GM10847 (cell line): ENCODE results near the gene GLT8D1.
A peak's percentile ranks its signal among the peaks of the same experiment; 100 is the strongest.

Experiments used
- POLR2A ChIP-seq: IDR thresholded peaks from 2 replicates; pipeline ENCODE4 v1.6.1; 2011; ENCODE audit not compliant: insufficient read length; ENCODE audit errors: extremely low read depth

GLT8D1 gene

DNA sequence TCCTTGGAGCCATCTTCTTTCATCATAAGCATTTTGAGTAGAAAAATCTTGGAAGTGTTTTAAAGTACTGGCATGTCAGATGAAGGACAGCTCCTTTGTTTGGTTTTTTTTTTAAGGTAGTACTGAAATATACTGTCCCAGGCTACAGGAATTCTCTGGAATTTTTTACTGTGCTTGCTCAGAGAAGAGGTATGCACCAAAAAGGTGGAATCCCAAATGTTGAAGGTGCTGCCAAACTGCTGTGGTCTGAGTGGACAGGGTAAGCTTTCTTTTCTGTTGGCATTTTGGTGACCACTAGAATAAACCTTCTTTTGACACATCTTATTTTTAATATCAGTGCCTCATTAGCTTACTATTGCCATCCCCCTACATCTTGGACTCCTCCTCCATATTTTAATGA lies 12.5 kb downstream of the GLT8D1 start:
- no peak for TF ChIP-seq POLR2A

DNA sequence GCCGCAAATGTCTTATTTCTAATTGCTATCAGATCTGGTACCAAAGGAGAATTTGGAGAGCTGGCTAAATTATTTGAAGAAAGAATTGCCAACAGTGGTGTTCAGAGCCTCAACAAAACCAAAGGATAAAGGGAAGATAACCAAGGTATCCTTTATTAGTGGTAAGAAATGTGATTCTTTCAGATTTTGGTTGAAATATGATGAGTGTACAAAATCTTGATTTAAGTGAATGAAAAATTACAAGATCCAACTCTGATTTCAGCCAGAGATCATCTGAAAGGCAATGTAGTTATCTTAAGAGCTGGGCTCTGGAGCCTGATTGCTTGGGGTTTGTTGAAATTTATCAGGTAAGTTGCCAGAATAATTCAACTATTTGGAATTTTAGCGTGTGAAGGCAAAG lies 15.0 kb downstream of the GLT8D1 start:
- no peak for TF ChIP-seq POLR2A

DNA sequence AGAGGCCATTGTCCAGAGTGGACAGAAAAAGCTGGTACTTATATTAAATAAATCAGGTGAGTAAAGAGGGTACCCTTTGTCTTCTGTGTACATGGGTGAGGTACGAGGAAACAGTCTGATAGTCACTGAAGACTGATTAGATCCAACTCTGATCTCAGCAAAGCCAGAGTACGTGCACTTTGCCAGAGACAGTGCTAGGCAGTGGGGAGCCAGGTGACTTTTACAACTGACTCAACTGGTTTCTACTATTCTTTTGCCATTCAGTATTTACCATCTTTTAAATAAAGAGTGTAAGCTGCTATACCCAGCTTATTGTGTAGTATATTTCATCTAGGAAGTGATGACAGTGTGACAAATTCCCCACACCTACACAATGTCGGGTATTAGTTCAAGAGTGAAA lies 16.4 kb downstream of the GLT8D1 start:
- TF ChIP-seq POLR2A: no peak

DNA sequence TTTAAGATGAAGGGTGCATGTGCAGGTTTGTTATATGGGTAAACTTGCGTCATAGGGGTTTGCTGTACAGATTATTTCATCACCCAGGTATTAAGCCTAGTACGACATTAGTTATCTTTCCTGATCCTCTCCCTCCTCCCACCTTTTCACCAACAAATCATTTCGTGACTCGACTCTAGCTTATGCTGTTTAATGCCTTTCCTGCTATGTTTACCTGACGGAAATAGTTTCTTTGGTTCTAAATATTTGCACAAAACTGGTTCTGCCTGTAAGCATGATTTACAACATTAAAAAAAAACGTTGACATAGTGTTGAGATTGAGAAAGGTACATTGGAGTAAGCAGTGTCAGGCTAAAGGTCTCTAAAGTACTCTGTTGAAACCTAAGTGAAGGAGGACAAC lies 17.3 kb downstream of the GLT8D1 start:
- no peak for TF ChIP-seq POLR2A

DNA sequence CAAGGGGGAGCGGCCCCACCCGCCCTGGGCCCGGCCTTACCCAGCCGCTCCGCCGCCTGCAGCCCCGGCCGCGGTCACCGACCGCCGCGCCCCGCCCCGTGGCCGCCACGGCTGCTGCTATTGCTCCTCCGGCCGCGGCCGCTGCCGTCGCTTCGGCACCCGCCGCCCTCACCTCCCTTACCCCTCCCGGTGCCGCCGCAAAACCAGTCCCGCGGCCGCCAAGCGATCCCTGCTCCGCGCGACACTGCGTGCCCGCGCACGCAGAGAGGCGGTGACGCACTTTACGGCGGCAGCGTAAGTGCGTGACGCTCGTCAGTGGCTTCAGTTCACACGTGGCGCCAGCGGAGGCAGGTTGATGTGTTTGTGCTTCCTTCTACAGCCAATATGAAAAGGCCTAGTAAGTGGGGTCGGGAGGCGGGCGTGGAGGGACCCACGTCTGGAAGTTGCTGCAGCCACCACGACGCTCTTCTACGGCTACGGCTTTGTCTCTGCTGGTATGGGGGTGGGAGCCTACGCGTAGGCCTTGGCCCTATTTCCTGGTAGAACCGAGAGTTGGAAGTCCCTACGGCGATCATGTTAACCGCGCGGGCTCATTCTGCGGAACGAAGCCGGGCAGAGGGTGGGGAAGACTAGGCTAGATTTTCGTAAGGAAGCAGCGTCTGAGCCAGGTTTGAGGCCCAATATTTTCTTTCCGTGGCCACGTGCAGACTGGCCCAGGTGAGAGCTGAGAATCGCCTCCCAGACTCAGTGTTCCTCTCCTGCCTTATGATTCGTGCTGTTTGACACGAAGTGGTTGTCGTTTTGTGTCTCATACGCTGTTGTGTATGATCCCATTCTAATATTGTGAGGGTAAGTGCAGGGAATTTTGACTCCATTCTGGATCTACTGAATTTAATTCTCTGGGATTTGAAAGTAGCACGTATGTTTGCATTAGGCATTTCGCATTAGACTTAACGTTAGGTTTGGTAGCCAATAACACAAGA lies 19.6 kb downstream of the GLT8D1 start, which contains the start of the genes GNL3 and PBRM1:
TSS of gene GNL3 (plus strand) at position 324 of the 983 bp plus-strand sequence. CDS start at position 385, 61 bp downstream.
TSS of gene PBRM1 (minus strand) at position 205 of the 983 bp plus-strand sequence.
- TF ChIP-seq POLR2A: peak; percentile 88

DNA sequence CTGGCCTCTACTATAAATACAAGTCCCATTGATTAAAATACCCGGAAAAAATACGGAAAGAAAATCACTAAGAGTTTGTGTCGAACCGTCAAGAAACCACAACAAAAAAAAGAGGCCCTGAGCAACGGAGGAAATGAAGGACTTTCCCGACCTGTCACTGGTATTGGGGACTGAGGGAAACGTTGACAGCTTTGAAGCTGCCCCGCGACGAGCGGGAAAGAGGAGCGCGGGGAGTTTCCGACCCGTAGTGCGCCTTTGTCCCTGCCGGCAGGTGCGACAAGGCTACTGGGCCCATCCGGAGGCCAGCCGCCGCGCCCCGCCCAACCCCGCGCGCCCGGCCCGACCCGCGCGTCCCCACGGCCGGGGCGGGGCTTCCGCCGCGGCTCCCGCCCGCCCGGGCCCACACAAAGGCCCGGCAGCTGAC lies 20.3 kb downstream of the GLT8D1 start:
- TF ChIP-seq POLR2A: no peak

DNA sequence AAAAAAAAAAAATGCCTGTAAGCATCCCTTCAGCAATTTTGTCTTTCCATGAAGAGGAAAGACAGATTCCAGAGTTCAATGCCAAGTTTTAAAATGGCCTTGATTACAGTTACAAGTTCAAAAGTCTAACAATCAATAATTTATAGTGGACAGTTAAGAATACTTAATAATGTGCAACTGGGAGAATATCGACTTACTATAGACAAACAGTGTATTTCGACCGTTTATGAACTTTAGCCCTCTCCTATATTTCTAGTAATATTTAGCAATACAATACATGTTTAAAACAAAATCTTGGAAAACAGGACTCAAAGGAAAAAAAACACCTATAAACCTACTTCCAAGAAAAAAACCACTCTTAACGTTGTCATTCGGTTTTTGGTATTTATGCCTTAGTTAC lies 21.4 kb downstream of the GLT8D1 start:
- TF ChIP-seq POLR2A: no peak

DNA sequence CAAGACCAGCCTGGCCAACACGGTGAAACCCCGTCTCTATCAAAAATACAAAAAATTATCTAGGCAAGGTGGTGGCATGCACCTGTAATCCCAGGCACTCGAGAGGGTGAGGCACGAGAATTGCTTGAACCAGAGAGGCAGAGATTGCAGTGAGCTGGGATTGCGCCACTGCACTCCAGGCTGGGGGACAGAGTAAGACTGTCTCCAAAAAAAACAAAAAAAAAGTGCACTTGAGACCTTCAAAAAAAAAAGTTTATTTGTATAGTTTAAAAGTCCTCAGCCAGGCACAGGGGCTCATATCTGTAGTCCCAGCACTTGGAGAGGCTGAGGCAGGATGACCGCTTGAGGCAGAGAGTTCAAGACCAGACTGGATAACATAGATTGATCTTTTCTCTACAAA lies 22.0 kb downstream of the GLT8D1 start:
- TF ChIP-seq POLR2A: no peak

DNA sequence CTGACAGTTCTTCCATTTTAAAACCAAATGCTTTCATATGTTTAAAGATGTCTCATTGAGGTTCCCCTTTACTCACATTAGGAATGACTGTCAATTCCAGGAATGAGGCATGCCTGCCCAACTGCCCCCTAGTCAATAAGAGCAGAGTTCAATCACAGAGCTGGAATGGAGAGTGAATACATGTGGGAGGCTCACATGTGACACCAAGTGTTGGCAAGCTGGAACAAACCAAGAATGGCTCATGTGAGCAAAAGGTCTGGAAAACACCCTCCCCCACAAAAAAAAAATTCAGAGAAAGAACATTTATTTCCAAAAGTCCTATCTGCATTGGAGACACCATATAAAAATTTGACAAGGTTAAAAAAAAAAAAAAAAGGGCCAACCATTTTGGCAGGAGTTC lies 23.6 kb downstream of the GLT8D1 start:
- TF ChIP-seq POLR2A: no peak

DNA sequence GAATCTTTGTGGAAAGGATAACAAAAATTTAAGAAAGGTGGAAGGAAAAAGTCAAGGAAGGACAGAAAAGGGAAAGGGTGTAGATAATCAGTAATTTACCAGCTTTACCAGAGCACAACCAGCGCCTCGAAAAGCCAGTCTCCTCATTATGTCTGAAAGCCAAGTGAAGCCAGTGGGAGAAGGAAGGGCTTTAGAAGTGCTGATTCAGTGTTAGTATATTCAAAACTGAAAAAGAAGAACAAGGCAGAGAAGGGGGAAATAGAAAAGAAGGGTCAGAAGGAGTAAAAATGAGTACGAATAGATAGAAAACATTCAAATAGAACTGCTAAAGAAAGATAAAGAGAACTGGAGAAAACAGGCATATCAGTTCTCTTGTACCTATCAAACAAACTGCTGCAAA lies 24.0 kb downstream of the GLT8D1 start:
- TF ChIP-seq POLR2A: no peak

DNA sequence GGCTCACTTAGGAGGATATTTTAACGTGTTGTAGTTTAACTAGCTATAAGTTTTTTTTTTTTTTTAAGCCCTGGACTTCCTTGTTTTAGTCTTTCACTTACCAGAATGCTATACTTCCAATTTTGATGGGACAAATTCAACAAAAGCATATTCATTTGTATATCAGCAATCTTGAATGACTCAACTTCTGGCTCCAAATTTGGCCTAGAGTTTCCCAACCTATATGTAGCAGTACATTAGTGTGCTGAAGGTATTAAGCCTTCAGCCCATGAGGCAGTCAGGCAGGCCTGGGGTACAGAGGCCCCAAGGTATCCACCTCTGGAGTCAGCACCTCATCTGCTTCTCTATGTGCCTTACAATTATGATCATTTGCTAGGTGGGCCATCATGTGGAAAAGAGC lies 25.8 kb downstream of the GLT8D1 start:
- TF ChIP-seq POLR2A: no peak

DNA sequence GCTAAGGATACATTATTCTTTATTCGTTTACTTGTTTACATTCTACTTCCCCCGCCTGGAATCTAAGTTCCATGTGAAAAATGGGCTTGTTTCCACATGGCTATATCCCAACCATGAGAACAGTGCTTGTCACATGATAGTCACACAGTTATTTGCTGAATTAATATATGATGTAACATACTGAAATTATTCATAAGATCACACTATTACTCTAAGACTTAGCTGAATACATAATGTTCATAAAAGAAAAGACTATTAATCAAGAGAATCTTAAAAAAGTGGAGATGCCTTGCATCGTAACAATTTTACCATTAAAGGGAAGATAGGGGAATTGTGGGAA lies 26.4 kb downstream of the GLT8D1 start:
- no peak for TF ChIP-seq POLR2A

DNA sequence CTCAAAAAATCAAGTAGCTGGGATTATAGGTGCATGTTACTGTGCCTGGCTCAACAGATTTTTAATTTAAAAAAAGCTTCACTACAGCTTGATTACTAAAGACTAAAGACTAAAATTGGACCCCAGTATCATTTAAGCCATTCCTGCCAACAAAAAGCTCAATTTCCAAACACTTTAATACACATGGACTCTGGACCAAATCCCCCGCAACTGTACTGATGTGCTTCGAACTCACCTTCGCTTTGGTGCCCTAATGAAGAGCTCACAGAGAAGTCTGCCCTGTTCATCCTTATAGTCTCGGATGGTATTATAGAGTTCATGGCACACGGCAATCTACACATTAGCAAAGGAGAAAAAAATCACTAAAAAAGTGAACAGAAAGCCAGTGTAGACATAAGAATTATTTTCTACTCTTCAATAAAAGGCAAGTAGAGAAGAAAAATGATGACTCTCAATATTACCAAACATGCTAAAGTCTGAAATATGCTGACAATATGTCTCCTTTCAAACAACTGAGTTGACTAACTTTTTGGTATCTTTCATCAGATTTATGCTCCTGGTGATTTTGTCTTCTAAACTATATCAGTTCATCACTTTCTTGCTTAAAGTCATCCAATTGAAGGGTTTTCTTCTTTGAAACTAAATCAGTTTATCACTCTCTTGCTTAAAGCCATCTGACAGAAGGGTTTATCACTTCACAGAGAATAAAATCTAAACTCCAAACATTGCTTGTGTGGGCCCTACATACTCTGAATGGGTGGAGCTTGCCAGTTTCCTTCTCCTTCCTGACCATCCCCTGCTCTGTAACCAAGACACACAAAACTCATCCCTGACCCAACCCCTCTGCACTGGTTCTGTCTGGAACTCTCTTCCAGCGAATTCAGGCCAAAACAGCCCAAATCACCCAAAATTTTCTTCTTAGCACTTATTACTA lies 27.1 kb downstream of the GLT8D1 start:
- no peak for TF ChIP-seq POLR2A

DNA sequence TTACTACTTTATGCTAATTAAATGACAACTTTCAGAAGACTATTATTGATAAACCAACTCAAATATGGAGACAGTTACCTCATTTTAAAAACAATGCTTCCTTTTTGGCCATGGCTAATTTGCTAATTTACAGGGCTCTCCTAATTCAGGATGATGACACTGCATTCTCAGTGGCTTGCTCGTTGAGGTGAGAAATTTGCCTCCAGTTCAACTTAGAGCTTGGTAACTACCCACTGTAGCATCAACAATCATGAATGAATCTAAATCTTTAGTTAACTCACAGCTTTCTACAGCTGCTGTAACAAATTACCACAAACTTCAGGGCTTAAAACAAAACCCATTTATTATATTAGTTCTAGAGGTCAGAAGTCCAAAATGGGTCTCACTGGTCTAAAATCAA lies 33.9 kb downstream of the GLT8D1 start:
- no peak for TF ChIP-seq POLR2A

DNA sequence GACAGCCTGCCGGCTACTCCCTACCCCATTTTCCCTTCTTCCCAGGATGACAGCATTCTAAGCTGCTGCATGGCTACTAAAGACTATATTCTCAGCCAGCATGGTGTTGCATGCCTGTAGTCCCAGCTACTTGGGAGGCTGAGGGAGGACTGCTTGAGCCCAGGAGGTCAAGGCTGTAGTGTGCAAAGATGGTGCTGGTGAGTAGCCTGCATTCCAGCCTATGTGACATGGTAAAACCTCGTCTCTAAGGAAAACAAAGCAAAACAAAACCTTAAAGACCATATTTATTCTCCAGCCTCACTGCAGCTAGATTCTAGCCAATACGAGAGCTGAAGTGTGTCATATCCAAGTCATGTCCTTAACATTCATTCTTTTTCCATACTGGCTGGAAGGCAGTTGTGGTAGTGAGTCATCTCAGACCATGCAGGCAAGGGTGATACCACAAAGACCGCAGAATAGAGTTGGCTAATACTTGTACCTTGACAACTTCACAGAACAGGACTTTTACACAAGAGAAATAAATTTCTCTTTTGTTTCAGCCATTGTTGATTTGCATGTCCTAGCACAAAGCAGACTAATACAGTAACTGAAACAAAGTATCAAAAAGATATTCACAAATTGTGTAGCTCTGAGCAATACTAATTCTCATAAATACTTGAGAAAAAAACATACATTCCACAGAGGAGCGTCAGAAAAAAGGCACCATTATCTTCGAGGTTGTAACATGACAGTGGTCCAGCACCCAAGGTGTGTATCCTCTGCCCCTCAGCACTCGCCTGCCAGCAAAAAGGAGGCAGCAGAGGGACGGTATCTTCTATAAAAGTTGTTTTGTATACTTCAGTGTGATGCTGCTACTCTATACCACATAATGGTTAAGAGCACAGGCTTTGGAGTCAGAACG lies 34.7 kb downstream of the GLT8D1 start:
- TF ChIP-seq POLR2A: no peak
